ENCODE measurements around the gene SKP1. TPM values are rescaled to one million over a fixed set of nuclear protein-coding genes. Genes with fewer than 3 reads are reported as not detected.
A peak's percentile ranks its signal among the peaks of the same experiment; 100 is the strongest.

Gene SKP1
- total and polyA plus RNA-seq, 10 of the 15 experiments (the other 5 are each of a cell fraction or from before 2014, with no cell fraction given): 100 to 1,686 (median 519) TPM

DNA sequence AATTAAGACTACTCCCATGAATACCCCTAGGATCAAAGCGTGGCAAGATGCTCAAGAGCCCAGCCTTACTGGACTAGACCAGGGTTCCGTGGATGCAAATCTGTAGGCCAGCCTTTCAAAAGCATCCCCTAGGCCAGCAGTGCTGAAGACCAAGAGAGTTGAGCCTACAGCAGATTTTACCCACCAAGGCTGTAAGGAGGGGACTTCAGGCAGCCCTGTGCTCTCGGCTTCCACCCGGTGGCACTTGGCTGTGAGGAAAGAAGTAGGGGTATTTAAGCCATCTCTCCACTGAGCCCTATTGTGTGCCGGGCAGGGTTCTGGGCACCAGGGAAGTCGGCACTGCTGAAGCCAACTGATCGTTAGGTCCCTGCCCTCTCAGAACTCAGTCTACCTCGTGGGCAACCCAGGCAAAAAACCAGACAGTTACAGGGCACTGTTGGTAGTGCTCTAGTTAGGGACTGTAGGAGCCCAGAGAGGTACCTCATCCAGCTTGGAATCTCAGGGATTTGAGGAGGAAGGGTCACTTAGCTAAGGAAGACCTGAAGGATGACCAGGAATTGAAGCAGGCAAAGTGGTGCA, 36.8 kb downstream of the SKP1 start:
- H3K4me3 ChIP-seq: no peak overlapping the region
- H3K4me1 ChIP-seq (ENCODE audit: control insufficient read depth, insufficient read depth, low read length): peaks cover 50% of the 10 kb centered on the region
- ChIA-PET SMC1A (ENCODE audit: uncharacterized antibody, unreplicated experiment) (interaction anchor here (0.6 to 21.6 kb wide), 14 partner anchors 8 to 101 kb away, joined by 3 to 441 read pairs (median 5); no protein-coding TSS in a partner anchor), CTCF (interaction anchor here (0.8 to 24.1 kb wide), 20 partner anchors 10 to 164 kb away, joined by 3 to 792 read pairs (median 6); partner anchors contain the start of genes SKP1 and TCF7), RAD21 (ENCODE audit: unreplicated experiment) (interaction anchor here (0.9 to 12.6 kb wide), 12 partner anchors 8 to 136 kb away, joined by 3 to 200 read pairs (median 10); partner anchors contain the start of gene TCF7), POLR2A (interaction anchor here (1.0 to 19.5 kb wide), 9 partner anchors 7 to 99 kb away, joined by 4 to 291 read pairs (median 11); partner anchors contain the start of gene TCF7)
- in situ Hi-C loops (cut with MboI): loop anchor here (5.0 kb wide), 2 partner anchors 38 to 98 kb away; no protein-coding TSS in a partner anchor
- intact Hi-C loops (cut with micrococcal nuclease; ENCODE audit: unreplicated experiment): loop anchor here (1.0 kb wide), 1 partner anchor 101 kb away; no protein-coding TSS in a partner anchor
- H3K36me3 ChIP-seq (ENCODE audit: control insufficient read depth in 2 of 2, insufficient read depth in 2 of 2, low read length in 1 of 2): peaks cover 36 to 42% of the 10 kb centered on the region in 2 experiments
- no peak overlapping the region for H3K4me2 ChIP-seq (ENCODE audit: control insufficient read depth, insufficient read depth)
- ATAC-seq: no peak
- peaks cover 16% of the 10 kb centered on the region for H3K79me2 ChIP-seq (ENCODE audit: control insufficient read depth, insufficient read depth, low read length)
- no peak overlapping the region for H2AFZ ChIP-seq (ENCODE audit: control insufficient read depth, low read depth, low read length)
- peak overlapping the region; percentile 90 for H3K27ac ChIP-seq (ENCODE audit: control insufficient read depth, insufficient read depth)
- no peaks in the 10 kb centered on the region for H3K27me3 ChIP-seq (replicated peaks in 1 of 2; ENCODE audit: control insufficient read depth in 2 of 2, insufficient read depth in 2 of 2, low read length in 1 of 2)
- no peak overlapping the region; the same call in 1 of the 2 replicates for H3K9ac ChIP-seq (ENCODE audit: control insufficient read depth, insufficient read depth, low read length)
- no TSS peak for BruUV-seq (replicated peaks)
- no peaks in the 10 kb centered on the region for H4K20me1 ChIP-seq (ENCODE audit: control insufficient read depth, insufficient read depth)
- H3K9me3 ChIP-seq (replicated peaks; ENCODE audit: control insufficient read depth, insufficient read depth, low read length): no peaks in the 10 kb centered on the region
- WGBS (ENCODE audit: insufficient coverage, insufficient replicate concordance, low lambda C conversion rate, missing lambda C conversion rate): 83% methylated on average over 8 of the region's 8 CpGs
- FAIRE-seq: no peak
- no peak for DNase-seq (ENCODE audit: low read depth, low spot score)
- no peak for TF ChIP-seq CREM (IDR thresholded peaks at IDR 0.05; ENCODE audit: low read depth)
- no peak for TF ChIP-seq SPI1 (IDR thresholded peaks at IDR 0.05; ENCODE audit: borderline replicate concordance, insufficient read depth, low read depth, low read length)
- 0 out of 2 replicates have a peak, but pooled peaks have one; percentile 14 for TF ChIP-seq POLR2AphosphoS2 (IDR thresholded peaks at IDR 0.05; ENCODE audit: low read depth, low read length)

DNA sequence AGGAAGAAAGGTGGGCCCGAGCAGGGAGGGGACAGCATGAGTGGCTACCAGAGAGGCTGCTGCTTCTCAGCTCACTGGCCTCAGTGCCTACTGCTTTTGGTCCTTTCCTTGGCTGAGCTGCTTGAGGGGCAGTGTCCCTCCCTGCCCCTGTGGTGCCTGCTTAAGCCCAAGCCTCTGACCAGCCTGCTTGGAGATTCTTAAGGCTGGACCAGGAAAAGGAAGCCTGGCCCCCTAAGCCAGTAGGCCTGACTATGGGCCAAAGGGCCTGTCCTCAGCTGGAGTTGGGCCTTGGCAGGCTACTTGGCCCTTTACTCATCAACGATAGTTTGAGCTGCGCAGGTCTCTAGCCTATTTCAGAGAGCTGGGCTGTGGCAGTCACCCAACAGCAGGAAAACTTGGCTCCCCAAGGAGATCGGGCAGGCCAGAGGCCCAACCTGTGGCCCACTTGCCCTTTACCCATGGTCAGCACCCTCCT, 37.3 kb downstream of the SKP1 start:
- FAIRE-seq (no peak), ATAC-seq (no peak), DNase-seq (ENCODE audit: low read depth, low spot score) (no peak)
- TF ChIP-seq CREB1 (IDR thresholded peaks at IDR 0.05; ENCODE audit: low read depth) (no peak), SREBF1 (IDR thresholded peaks at IDR 0.05; ENCODE audit: low read length) (no peak), YBX1 (IDR thresholded peaks at IDR 0.05) (no peak)
- Histone ChIP-seq H3K36me3 (ENCODE audit: control insufficient read depth in 2 of 2, insufficient read depth in 2 of 2, low read length in 1 of 2) (peaks cover 38 to 40% of the 10 kb centered on the region in 2 experiments), H3K4me2 (ENCODE audit: control insufficient read depth, insufficient read depth) (peak overlapping the region; percentile 17; the same call in 1 of the 2 replicates), H3K79me2 (ENCODE audit: control insufficient read depth, insufficient read depth, low read length) (peaks cover 16% of the 10 kb centered on the region), H3K27me3 (replicated peaks in 1 of 2; ENCODE audit: control insufficient read depth in 2 of 2, insufficient read depth in 2 of 2, low read length in 1 of 2) (no peaks in the 10 kb centered on the region), H3K4me1 (ENCODE audit: control insufficient read depth, insufficient read depth, low read length) (peaks cover 54% of the 10 kb centered on the region), H3K9ac (ENCODE audit: control insufficient read depth, insufficient read depth, low read length) (peak overlapping the region; percentile 65), H2AFZ (ENCODE audit: control insufficient read depth, low read depth, low read length) (no peak overlapping the region), H4K20me1 (ENCODE audit: control insufficient read depth, insufficient read depth) (no peaks in the 10 kb centered on the region), H3K4me3 (no peak overlapping the region), H3K9me3 (replicated peaks; ENCODE audit: control insufficient read depth, insufficient read depth, low read length) (no peaks in the 10 kb centered on the region), H3K27ac (ENCODE audit: control insufficient read depth, insufficient read depth) (peak overlapping the region; percentile 90)
- ChIA-PET CTCF (interaction anchor here (0.7 to 24.1 kb wide), 16 partner anchors 11 to 165 kb away, joined by 3 to 792 read pairs (median 6); partner anchors contain the start of genes SKP1 and TCF7), POLR2A (interaction anchor here (1.0 to 19.5 kb wide), 10 partner anchors 7 to 109 kb away, joined by 3 to 291 read pairs (median 8); partner anchors contain the start of gene TCF7), SMC1A (ENCODE audit: uncharacterized antibody, unreplicated experiment) (interaction anchor here (0.6 to 21.6 kb wide), 14 partner anchors 7 to 100 kb away, joined by 3 to 441 read pairs (median 4); no protein-coding TSS in a partner anchor), RAD21 (ENCODE audit: unreplicated experiment) (interaction anchor here (0.8 to 12.6 kb wide), 15 partner anchors 11 to 113 kb away, joined by 3 to 200 read pairs (median 8); partner anchors contain the start of gene TCF7)
- in situ Hi-C loops (cut with MboI): loop anchor here (5.0 kb wide), 2 partner anchors 37 to 97 kb away; no protein-coding TSS in a partner anchor
- intact Hi-C loops (cut with micrococcal nuclease; ENCODE audit: unreplicated experiment): no loop called here
- no TSS peak for BruUV-seq (replicated peaks)
- 81% methylated on average over 4 of the region's 4 CpGs for WGBS (ENCODE audit: insufficient coverage, insufficient replicate concordance, low lambda C conversion rate, missing lambda C conversion rate)

Measured in GM12878 (cell line).